HG02885 (cell line): ENCODE measurements around the gene COMMD2.

ENCODE experiments used
- ATAC-seq: cut with Tn5 transposase; IDR thresholded peaks from one replicate; pipeline ENCODE4 v1.9.1; 2021; ENCODE audit warnings: mild to moderate bottlenecking; ENCODE audit not compliant: unreplicated experiment, poor library complexity

The COMMD2 gene

DNA sequence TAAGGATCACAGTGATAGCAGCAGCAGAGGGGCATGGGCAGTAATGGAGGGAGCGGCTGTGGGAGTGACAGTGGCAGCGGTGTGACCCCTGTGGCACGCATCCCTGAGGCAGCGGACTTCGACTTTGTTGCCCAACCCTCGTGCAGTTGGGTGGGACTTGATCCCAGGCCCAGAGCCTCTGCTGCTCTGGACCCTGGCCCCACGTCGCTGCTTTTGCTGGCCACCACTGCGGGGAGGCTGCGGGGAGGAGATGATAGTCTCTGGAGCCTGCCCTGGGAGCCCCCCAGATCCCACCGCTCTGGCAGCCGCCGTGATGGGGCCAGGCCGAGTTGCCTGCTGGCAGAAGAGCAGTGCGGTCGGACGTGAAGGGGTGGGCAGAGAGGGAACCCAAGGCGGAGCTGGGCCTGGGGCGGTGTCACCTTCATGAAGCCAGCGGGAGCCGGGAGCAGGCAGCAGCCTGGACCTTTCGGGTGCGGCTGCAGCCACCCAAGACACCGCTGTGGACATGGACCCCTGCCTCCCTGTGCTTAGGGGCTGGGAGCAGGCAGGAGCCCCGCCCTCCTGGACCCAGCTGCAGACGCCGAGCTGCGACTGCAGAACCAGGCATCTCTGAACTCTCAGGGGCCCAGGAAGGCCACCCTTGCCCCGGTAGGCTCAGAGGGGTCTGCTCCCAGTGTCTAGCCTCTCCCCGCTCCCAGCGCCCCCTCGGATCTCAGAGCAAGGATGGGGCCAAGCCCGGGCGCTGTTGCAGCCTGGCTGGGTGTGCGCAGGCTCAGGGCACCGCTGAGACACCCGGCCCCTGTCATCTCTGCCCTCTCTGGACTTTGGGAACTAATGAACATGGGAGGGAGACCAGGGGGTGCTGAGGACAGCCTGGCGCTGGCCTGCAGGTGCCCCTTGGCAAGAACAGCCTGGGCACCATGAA is 38.3 kb downstream of the COMMD2 start:
- ATAC-seq = no peak

DNA sequence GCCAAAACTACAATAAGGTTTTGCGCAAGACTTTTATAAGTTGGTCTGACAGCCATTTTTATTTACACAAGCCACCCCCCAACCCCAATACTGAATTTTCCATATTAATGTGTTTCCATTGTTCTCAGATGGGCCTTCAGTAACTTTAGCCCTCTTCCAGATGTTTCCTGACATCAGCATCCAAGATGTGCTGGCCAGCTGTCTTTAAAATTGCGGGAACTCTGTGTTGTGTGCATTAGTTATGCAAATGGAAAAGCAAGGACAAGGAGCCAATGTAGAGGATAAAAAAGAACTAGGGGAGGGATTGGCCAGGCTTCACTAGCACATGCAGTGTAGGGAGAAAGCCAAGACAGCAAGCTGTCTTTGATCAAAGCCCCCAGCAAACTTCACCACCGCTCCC is 45.4 kb downstream of the COMMD2 start:
- ATAC-seq = no peak

DNA sequence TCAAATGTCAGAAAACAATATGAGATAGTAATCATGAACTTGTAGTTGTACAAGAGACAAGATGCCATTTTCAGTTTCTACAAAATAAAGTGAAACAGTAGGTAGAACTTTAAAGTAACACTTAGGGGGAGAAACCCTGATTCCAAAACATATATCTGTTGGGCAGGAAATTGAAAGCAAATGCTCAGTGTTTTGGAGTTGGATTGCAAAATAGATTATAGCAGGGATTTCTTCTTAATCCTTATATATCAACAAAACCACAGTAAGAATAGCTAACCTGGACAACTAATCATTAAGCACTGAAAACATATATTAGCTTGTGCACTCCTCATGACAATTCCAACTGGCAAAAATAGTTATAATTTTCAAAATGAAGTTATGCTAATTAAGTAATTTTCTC is 46.9 kb downstream of the COMMD2 start:
- no peak for ATAC-seq

DNA sequence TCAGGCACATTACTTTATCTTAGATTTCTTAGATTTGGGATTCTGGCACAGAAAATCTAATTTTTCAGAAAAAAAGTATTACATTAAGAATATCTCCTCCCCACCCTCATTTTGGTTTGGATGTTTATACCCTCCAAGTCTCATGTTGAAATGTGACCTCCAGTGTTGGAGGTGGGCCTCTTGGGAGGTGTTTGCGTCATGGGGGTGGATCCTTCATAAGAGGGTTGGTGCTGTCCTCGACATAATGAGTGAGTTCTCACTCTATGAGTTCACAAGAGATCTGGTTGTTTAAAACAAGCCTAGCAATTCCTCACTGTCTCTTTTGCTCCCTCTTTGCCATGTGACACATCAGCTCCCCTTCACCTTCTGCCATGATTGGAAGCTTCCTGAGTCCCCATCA is 48.8 kb downstream of the COMMD2 start:
- ATAC-seq = no peak

DNA sequence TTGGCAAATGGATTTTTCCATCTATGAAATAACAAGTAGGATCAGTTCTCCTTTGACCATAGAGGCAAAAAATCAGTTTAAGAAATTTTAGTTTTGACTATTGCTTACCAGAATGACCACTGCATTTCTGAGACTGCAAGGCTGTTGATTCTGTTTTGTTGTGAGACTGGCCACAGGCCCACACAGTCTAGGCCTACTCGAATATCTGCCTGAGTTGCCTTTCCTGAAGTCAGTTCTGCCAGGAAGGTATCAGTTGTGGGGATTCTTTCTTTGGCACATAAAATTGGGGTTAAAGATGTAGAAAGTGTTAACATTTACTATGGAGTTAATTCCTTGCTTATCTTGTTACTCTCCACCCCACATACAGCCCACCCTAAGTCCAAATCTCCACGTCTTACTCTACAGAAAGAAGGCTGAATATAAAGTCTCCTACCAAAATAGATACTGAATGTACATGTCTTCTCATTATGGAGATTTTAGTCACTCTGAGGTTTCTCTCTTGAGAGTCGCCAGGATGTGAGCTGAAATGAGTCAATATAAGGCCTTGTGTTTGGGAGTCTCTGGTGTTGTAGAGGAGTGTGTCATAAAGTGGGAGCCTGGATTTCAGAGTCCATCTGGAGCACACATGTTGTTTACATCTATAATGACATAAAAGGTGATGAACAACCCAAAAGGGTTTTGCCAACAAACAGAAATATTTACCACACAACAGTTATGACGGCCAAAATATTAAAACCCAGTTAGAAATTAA is 49.4 kb downstream of the COMMD2 start:
- ATAC-seq = peak; percentile 54

DNA sequence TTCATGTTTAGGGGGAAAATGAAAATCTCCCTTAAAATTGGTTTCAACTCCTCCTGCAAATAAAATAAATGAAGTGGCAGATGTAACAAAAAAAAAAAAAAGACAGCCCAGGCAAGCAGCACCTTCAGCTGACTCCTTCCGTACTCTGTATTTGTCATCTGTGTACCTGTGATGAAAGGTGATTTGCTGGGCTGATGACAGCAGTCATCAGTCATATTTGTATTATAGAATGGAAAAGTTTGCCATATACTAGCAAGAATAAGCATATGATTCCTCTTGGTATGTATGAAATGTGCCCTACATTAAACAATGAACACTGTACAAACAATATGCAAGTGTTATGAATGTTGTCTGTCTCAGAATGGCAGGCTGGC is 50.3 kb downstream of the COMMD2 start:
- ATAC-seq = peak; percentile 66

DNA sequence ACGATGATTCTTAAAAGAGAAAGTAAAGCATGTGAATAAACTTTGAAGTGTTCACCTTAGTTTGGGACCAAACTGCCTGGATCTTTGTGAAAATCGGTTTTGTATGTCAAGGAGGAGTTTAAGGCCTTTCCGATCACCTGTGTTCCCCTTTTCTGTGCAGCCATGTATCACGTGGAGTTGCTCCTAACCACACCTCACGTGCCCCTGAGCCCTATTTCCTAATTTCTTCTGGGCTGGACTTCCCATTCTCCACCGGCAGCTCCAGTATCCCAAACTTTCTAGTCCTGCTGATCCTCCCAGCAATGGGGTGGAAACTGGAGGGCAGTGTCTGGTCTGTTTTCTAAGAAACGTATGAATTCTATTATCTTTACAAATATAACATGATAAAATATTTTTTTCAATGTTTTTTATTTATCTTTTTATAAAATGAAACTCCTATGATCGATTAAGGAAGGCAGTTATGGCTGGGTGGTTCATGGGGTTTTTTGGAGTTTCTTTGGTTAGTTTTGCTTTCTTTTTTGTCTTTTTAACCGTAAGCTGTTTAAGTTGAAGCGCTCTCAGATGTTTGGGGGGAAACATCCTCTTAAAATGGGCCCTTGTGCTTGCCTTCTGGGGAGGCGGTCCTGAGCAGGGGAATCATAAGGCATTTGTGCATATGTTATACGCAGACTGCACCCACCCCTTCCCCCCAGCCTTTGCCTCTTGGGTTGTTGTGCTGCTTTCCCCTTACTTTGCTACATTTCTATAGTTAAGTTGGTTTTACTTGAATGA is 50.9 kb downstream of the COMMD2 start:
- ATAC-seq = peak; percentile 54
